ENCODE measurements around the gene SPATA46.

The SPATA46 gene

GRCh38 chr1:162351246-162351842 lies 25.3 kb downstream of the SPATA46 start:
- DNase-seq = no peak

GRCh38 chr1:162349635-162350330 lies 26.9 kb downstream of the SPATA46 start:
- no peak for DNase-seq

GRCh38 chr1:162347281-162347680 lies 29.4 kb downstream of the SPATA46 start:
- DNase-seq = no peak

GRCh38 chr1:162343470-162343869 lies 33.2 kb downstream of the SPATA46 start:
- DNase-seq = no peak

GRCh38 chr1:162342452-162342983 lies 34.1 kb downstream of the SPATA46 start:
- DNase-seq = no peak

GRCh38 chr1:162336621-162337285 lies 39.9 kb downstream of the SPATA46 start:
- no peak for DNase-seq

GRCh38 chr1:162335126-162335525 lies 41.5 kb downstream of the SPATA46 start:
- DNase-seq = no peak

GRCh38 chr1:162333991-162334390 lies 42.7 kb downstream of the SPATA46 start:
- no peak for DNase-seq

- DNase-seq = no peak
These were observed 46.8 kb downstream of the SPATA46 start for GRCh38 chr1:162329826-162330225.

GRCh38 chr1:162328512-162328911 lies 48.1 kb downstream of the SPATA46 start:
- DNase-seq = no peak

- DNase-seq = no peak
These were observed 48.9 kb downstream of the SPATA46 start for GRCh38 chr1:162327788-162328165.

- DNase-seq = no peak
These were observed 49.4 kb downstream of the SPATA46 start for GRCh38 chr1:162327144-162327787.

- no peak for DNase-seq
These were observed 50.1 kb downstream of the SPATA46 start for GRCh38 chr1:162326559-162326958.

- no peak for DNase-seq
These were observed 52.3 kb downstream of the SPATA46 start for GRCh38 chr1:162324396-162324795.
